GM20000 (cell line): ENCODE results near the gene SLC25A39.
A peak's percentile ranks its signal among the peaks of the same experiment; 100 is the strongest.
"Not testable (repeated sequence)": the region's sequence is repeated elsewhere in the genome, so short reads cannot be mapped to it uniquely, and the experiment has no call there.

Experiments used
- DNase-seq: peaks from one replicate; pipeline ENCODE4 v3.0.0; 2012; ENCODE audit warnings: low spot score
- CTCF ChIP-seq: IDR thresholded peaks from 2 replicates; pipeline ENCODE4 v1.5.1; 2012; ENCODE audit warnings: mild to moderate bottlenecking, control low read depth; ENCODE audit errors: extremely low read depth, missing control alignments

SLC25A39 gene

DNA sequence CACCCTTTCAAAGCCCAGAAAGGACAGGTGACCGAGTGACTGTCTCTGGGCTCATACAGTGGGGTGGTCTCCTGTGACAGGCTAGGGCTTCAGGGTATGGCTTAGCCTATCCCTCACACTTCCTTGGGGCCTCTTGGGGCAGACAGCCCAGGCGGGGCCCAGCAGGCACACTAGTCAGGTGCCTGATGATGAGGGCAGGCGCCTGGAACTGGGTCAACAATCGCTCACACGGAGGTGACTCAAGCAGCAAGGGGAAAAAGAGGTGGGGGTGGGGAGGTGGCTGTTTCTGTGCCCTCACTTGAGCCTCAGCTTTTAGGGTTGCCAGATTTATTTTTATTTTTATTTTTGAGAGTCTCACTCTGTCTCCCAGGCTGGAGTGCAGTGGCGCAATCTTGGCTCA, 14.1 kb upstream of the SLC25A39 start:
- DNase-seq: no peak
- TF ChIP-seq CTCF: no peak

DNA sequence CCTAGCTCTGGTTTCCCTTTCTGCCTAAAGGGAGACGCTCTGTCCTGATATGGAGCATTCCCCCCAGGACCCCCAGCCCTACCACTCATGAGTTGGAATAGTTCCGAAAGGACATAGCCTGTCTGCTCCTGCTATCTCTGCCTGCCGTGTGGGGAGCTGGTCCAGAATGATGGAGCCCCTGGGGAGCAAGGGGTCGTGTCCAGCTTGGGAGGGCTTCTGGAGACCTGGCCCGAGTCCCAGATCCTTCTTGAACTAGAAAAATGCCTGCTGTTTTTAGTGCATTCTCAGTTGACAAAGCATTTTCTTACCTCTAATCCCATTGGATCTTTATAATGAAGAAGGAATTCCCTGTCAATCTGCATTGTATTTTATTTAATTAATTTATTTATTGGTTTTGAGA, 11.3 kb upstream of the SLC25A39 start:
- no peak for TF ChIP-seq CTCF
- DNase-seq: no peak

DNA sequence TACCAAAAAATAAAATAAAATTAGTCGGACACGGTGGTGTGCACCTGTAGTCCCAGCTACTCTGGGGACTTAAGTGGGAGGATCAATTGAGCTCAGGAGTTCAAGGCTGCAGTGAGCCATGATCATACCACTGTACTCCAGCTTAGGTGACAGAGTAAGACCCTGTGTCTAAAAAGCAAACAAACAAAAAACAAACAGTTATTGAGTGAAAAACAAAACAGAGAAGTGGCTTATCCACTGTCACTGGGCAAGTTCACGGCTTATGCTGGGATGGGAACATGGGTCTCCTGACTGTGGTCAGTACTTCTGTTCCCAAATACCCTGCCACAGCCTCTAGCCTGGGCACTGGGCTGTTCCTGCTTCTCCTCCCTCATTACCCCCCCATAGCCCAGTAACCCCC, 10.9 kb upstream of the SLC25A39 start:
- DNase-seq: no peak
- no peak for TF ChIP-seq CTCF

DNA sequence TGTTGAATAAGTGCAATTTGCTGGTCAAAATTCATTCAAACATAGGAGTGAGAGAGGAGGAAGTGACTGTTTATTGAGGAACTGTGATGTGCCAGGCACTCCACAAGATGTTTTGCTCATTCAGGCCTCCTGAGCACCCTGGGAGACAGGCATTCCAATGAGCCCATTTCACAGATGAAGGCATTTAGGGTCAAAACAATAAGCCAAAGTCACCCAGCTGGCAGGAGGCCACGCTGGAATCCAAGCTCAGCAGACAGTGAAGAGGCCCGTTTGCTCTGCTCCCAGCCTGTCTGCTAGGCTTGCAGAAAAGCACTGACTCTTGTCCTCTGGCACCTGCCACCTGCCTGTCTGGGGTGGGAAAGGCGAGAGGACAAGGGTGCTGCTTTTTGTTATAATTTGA, 10.1 kb upstream of the SLC25A39 start:
- no peak for TF ChIP-seq CTCF
- DNase-seq: no peak

GRCh38 chr17:44334315-44334714, 9.7 kb upstream of the SLC25A39 start:
- no peak for TF ChIP-seq CTCF
- DNase-seq: no peak

GRCh38 chr17:44333371-44333770, 8.7 kb upstream of the SLC25A39 start:
- DNase-seq: no peak
- no peak for TF ChIP-seq CTCF

DNA sequence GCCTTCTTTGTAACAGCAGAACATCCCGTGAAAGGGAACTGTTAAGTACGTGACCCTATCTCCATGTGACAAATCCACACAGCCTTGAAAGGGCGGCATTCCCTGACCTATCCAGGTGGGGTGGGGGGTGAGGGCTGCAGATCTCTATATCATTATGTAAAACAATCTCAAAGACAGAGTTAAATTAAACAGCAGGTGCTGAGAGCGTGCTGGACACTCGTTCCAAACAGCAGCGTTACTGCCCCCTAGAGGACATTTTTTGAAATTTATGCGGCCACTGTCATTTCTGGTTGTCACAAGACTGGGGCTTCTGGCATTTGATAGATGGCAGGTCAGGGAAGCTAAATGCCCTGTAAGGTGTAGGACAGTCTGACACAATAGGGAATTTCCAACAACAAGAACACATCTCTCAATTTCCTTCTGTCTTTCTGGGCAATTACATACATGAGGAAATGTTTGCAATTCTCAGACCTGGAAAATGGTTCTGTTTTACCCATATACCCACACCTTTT, 6.7 kb upstream of the SLC25A39 start:
- TF ChIP-seq CTCF: peak; percentile 72
- DNase-seq: peak; percentile 77

GRCh38 chr17:44330263-44330662, 5.6 kb upstream of the SLC25A39 start:
- DNase-seq: not testable (repeated sequence)

DNA sequence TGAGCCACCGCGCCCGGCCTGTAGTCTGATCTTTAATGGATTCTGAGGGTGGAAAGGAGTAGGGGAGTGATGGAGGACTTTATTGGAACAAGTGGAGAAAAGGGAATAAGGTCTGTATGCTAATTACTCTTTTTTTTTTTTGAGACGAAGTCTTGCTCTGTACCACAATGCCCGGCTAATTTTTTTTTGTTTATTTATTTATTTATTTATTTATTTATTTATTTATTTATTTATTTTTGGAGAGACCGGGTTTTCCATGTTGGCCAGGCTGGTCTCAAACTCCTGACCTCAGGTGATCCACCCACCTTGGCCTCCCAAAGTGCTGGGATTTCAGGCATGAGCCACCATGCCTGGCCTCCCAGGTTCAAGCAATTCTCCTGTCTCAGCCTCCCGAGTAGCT, 4.9 kb upstream of the SLC25A39 start:
- DNase-seq: not testable (repeated sequence)
